ENCODE data around the gene ENTPD8. TPM values are rescaled to one million over a fixed set of nuclear protein-coding genes. Genes with fewer than 3 reads are reported as not detected.

Gene ENTPD8
- total RNA-seq, 1 experiment from 2014 or later, result 0.77 TPM

GRCh38 chr9:137435381-137435891, 5.7 kb downstream of the ENTPD8 start:
- no peak overlapping the region for H2AFZ ChIP-seq (ENCODE audit: low read length)
- H3K36me3 Mint-ChIP-seq (ENCODE audit: insufficient read depth in 1 of 3, low read depth in 3 of 3), result no peaks in the 10 kb centered on the region
- no peaks in the 10 kb centered on the region for H3K4me1 ChIP-seq (ENCODE audit: insufficient read depth, low read length)
- no peak overlapping the region for H2BK5ac ChIP-seq (ENCODE audit: insufficient read length, low read length)
- no peak overlapping the region for H3K27ac ChIP-seq (ENCODE audit: insufficient read length, low read depth, low read length)
- H3K79me2 ChIP-seq (ENCODE audit: insufficient read depth, low read length), result no peaks in the 10 kb centered on the region
- H3K27ac Mint-ChIP-seq, result no peak overlapping the region
- no peak overlapping the region for H3T11ph ChIP-seq (ENCODE audit: low read length)
- H3K56ac ChIP-seq (ENCODE audit: insufficient read length, low read depth, low read length), result no peak overlapping the region
- H4K8ac ChIP-seq (replicated peaks; ENCODE audit: insufficient read length, low read depth, low read length), result no peak overlapping the region
- no peaks in the 10 kb centered on the region for H3K4me1 Mint-ChIP-seq
- no peak overlapping the region for H2AK5ac ChIP-seq (ENCODE audit: insufficient read length, low read length)
- no peak overlapping the region for H4K91ac ChIP-seq (ENCODE audit: insufficient read length, low read depth, low read length)
- H3K18ac ChIP-seq (ENCODE audit: insufficient read length, low read depth, low read length), result no peak overlapping the region
- H2BK20ac ChIP-seq (ENCODE audit: low read depth, low read length, poor library complexity, severe bottlenecking), result no peak overlapping the region
- no peak overlapping the region for H3K4ac ChIP-seq (ENCODE audit: low read depth, low read length)
- TF ChIP-seq, protein P1, sequence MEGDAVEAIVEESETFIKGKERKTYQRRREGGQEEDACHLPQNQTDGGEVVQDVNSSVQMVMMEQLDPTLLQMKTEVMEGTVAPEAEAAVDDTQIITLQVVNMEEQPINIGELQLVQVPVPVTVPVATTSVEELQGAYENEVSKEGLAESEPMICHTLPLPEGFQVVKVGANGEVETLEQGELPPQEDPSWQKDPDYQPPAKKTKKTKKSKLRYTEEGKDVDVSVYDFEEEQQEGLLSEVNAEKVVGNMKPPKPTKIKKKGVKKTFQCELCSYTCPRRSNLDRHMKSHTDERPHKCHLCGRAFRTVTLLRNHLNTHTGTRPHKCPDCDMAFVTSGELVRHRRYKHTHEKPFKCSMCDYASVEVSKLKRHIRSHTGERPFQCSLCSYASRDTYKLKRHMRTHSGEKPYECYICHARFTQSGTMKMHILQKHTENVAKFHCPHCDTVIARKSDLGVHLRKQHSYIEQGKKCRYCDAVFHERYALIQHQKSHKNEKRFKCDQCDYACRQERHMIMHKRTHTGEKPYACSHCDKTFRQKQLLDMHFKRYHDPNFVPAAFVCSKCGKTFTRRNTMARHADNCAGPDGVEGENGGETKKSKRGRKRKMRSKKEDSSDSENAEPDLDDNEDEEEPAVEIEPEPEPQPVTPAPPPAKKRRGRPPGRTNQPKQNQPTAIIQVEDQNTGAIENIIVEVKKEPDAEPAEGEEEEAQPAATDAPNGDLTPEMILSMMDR (conservative IDR thresholded peaks at IDR 0.05), result no peak
- no peaks in the 10 kb centered on the region for H3K79me1 ChIP-seq (ENCODE audit: insufficient read depth, low read depth, low read length, poor library complexity, severe bottlenecking)
- H3K27me3 Mint-ChIP-seq (ENCODE audit: low read depth), result peaks cover 3% of the 10 kb centered on the region; the same call in 1 of the 2 replicates
- H3K4me3 Mint-ChIP-seq, result no peak overlapping the region
- no peaks in the 10 kb centered on the region for H3K23me2 ChIP-seq (ENCODE audit: insufficient read length, low read depth, low read length, poor library complexity, severe bottlenecking)
- WGBS (ENCODE audit: extremely low coverage, insufficient read length, low lambda C conversion rate), result no CpG with 5 or more reads among the region's 20 CpGs
- H3K14ac ChIP-seq (ENCODE audit: insufficient read depth, low read length), result no peak overlapping the region
- H4K5ac ChIP-seq (ENCODE audit: insufficient read length, low read depth, low read length), result no peak overlapping the region
- no peaks in the 10 kb centered on the region for H3K9me3 Mint-ChIP-seq
- H3K9ac ChIP-seq (ENCODE audit: extremely low read depth, insufficient read length, low read length), result no peak overlapping the region
- H3K27me3 ChIP-seq (ENCODE audit: insufficient read depth, low read length), result no peaks in the 10 kb centered on the region
- no peaks in the 10 kb centered on the region for H4K20me1 ChIP-seq (ENCODE audit: control insufficient read depth, insufficient read depth, insufficient read length)
- no peak overlapping the region for H2BK15ac ChIP-seq (ENCODE audit: low read depth, low read length)
- DNase-seq, result no peak
- no peak overlapping the region for H2BK12ac ChIP-seq (ENCODE audit: insufficient read length, low read depth, low read length)
- no peaks in the 10 kb centered on the region for H3K9me3 ChIP-seq (ENCODE audit: control insufficient read depth, low read depth, low read length)
- H2BK120ac ChIP-seq (ENCODE audit: low read depth, low read length, poor library complexity, severe bottlenecking), result no peak overlapping the region
- no peak overlapping the region for H3K23ac ChIP-seq (ENCODE audit: insufficient read length, low read depth, low read length)
- H3K4me2 ChIP-seq (ENCODE audit: insufficient read depth, insufficient read length, low read length), result no peak overlapping the region

Measured in H9 (cell line).